SK-N-SH (cell line): ENCODE results near the gene FSIP1. TPM values are rescaled to one million over a fixed set of nuclear protein-coding genes. Genes with fewer than 3 reads are reported as not detected.

ENCODE experiments used
- CTCF ChIA-PET: fragments of 300-600, 350-600 bp; formaldehyde crosslinking; extraction: SDS; loops from one replicate; lab custom pipeline; 2021; lab: Yijun Ruan, JAX
- POLR2A ChIA-PET: fragments of 350-600 bp; sonication (Branson Sonifier 250); formaldehyde crosslinking; extraction: SDS; loops from one replicate; lab custom pipeline; 2020; ENCODE audit warnings: antibody characterized with exemption, inconsistent platforms; lab: Yijun Ruan, JAX
- DNase-seq: peaks from one replicate; pipeline ENCODE4 v3.0.0; 2012
- H2AFZ ChIP-seq: fragments of 200-600 bp; sonication (generic); 2 replicates; pipeline ENCODE4 v1.8.1; 2016; ENCODE audit warnings: antibody characterized with exemption, mild to moderate bottlenecking, low read depth
- H3F3A ChIP-seq: fragments of 200-600 bp; sonication (generic); replicated peaks from 2 replicates; pipeline ENCODE3; 2016; ENCODE audit warnings: antibody characterized with exemption, mild to moderate bottlenecking; ENCODE audit not compliant: insufficient read depth
- H3K27ac ChIP-seq, 2 experiments: fragments of 200-500 bp in 1 of 2; fragments of 200-600 bp in 1 of 2; sonication (Bioruptor generic) in 1 of 2; sonication (generic), shearing (Covaris generic) in 1 of 2; 2 replicates each; pipeline versions ENCODE4 v1.5.1 to v1.6.1; 2014 to 2016; ENCODE audit warnings: low read depth in 2 of 2, inconsistent platforms in 1 of 2, low read length in 1 of 2, mild to moderate bottlenecking in 1 of 2, mixed read lengths in 1 of 2
- H3K27me3 ChIP-seq: fragments of 200-600 bp; sonication (generic), shearing (Covaris generic); 2 replicates; pipeline ENCODE4 v1.6.1; 2016; ENCODE audit warnings: mixed run types; ENCODE audit not compliant: insufficient read depth
- H3K36me3 ChIP-seq, 2 experiments: fragments of 200-500 bp in 1 of 2; fragments of 200-600 bp in 1 of 2; sonication (Bioruptor generic) in 1 of 2; sonication (generic) in 1 of 2; replicated peaks in 1 of 2; 2 replicates each; pipeline versions ENCODE3 to v1.5.1; 2014 to 2016; ENCODE audit warnings: low read length in 1 of 2, mild to moderate bottlenecking in 1 of 2; ENCODE audit not compliant: insufficient read depth in 2 of 2, control insufficient read depth in 1 of 2
- H3K4me1 ChIP-seq, 2 experiments: fragments of 200-500 bp in 1 of 2; fragments of 200-600 bp in 1 of 2; sonication (Bioruptor generic) in 1 of 2; sonication (generic), shearing (Covaris generic) in 1 of 2; 2 replicates each; pipeline versions ENCODE4 v1.5.1 to v1.6.1; 2014 to 2016; ENCODE audit warnings: low read depth in 1 of 2, low read length in 1 of 2, mixed run types in 1 of 2; ENCODE audit not compliant: insufficient read depth in 2 of 2, control insufficient read depth in 1 of 2
- H3K4me2 ChIP-seq: fragments of 200-600 bp; sonication (generic), shearing (Covaris generic); 2 replicates; pipeline ENCODE4 v1.6.1; 2017; ENCODE audit warnings: mixed run types
- H3K4me3 ChIP-seq, 2 experiments: fragments of 200-500 bp in 1 of 2; fragments of 200-600 bp in 1 of 2; sonication (Bioruptor generic) in 1 of 2; sonication (generic), shearing (Covaris generic) in 1 of 2; 2 replicates each; pipeline versions ENCODE4 v1.5.1 to v1.8.1; 2014 to 2016; ENCODE audit warnings: low read depth in 2 of 2, inconsistent platforms in 1 of 2, low read length in 1 of 2, mild to moderate bottlenecking in 1 of 2, mixed read lengths in 1 of 2, moderate library complexity in 1 of 2
- H3K79me2 ChIP-seq: fragments of 200-600 bp; sonication (generic); 2 replicates; pipeline ENCODE4 v1.8.1; 2017; ENCODE audit warnings: mild to moderate bottlenecking; ENCODE audit not compliant: insufficient read depth
- H3K9ac ChIP-seq: fragments of 200-600 bp; sonication (generic); 2 replicates; pipeline ENCODE4 v1.6.1; 2017; ENCODE audit warnings: mixed run types
- H3K9me2 ChIP-seq: fragments of 200-600 bp; sonication (generic); 2 replicates; pipeline ENCODE4 v1.6.1; 2017; ENCODE audit warnings: mixed run types
- H3K9me3 ChIP-seq: fragments of 200-600 bp; sonication (generic); 2 replicates; pipeline ENCODE4 v1.6.1; 2017; ENCODE audit warnings: mixed run types, mild to moderate bottlenecking, moderate library complexity
- H4K20me1 ChIP-seq: fragments of 200-600 bp; sonication (generic); 2 replicates; pipeline ENCODE4 v1.6.1; 2017; ENCODE audit warnings: mild to moderate bottlenecking, mixed run types; ENCODE audit not compliant: insufficient read depth
- ELF1 ChIP-seq: IDR thresholded peaks from 2 replicates; pipeline ENCODE4 v1.4.0; 2012
- EP300 ChIP-seq, 2 experiments: IDR thresholded peaks; 2 replicates each; pipeline versions ENCODE4 v1.4.0 to v1.6.1; 2012; ENCODE audit warnings: borderline replicate concordance in 1 of 2, low read depth in 1 of 2, low read length in 1 of 2
- EZH2phosphoT487 ChIP-seq: fragments of 200-600 bp; sonication (generic); IDR thresholded peaks from 2 replicates; pipeline ENCODE4 v1.6.1; 2017; ENCODE audit warnings: low read depth, mixed run types, mild to moderate bottlenecking, antibody characterized with exemption, moderate library complexity, borderline replicate concordance
- FOSL2 ChIP-seq: IDR thresholded peaks from 2 replicates; pipeline ENCODE4 v1.4.0; 2012; ENCODE audit warnings: low read depth, mild to moderate bottlenecking, moderate library complexity, borderline replicate concordance
- FOXM1 ChIP-seq: IDR thresholded peaks from 2 replicates; pipeline ENCODE4 v1.4.0; 2012; ENCODE audit warnings: low read depth, mild to moderate bottlenecking
- GATA2 ChIP-seq: sonication (generic); formaldehyde crosslinking; IDR thresholded peaks from 2 replicates; pipeline ENCODE4 v1.5.0; 2020; ENCODE audit warnings: mild to moderate bottlenecking, missing genetic modification reagents
- JUND ChIP-seq: IDR thresholded peaks from 2 replicates; pipeline ENCODE4 v1.4.0; 2012
- MEF2A ChIP-seq: IDR thresholded peaks from 2 replicates; pipeline ENCODE4 v1.4.0; 2012; ENCODE audit warnings: low read depth, borderline replicate concordance
- MXI1 ChIP-seq: IDR thresholded peaks from 2 replicates; pipeline ENCODE4 v1.6.1; 2012; ENCODE audit warnings: mild to moderate bottlenecking, low read depth, low read length, improper control_type of control experiment
- NFIC ChIP-seq: IDR thresholded peaks from 2 replicates; pipeline ENCODE4 v1.4.0; 2012; ENCODE audit warnings: borderline replicate concordance
- NRF1 ChIP-seq: IDR thresholded peaks from 2 replicates; pipeline ENCODE4 v1.6.1; 2012; ENCODE audit warnings: low read depth, mild to moderate bottlenecking, low read length
- POLR2AphosphoS5 ChIP-seq: IDR thresholded peaks from 2 replicates; pipeline ENCODE4 v1.6.1; 2012; ENCODE audit warnings: low read depth, low read length
- RAD21 ChIP-seq: IDR thresholded peaks from 2 replicates; pipeline ENCODE4 v1.6.1; 2012; ENCODE audit warnings: mild to moderate bottlenecking, low read length
- RCOR1 ChIP-seq: fragments of 150-350 bp; IDR thresholded peaks from 2 replicates; pipeline ENCODE4 v1.6.1; 2017; ENCODE audit warnings: antibody characterized with exemption, low read length
- REST ChIP-seq: IDR thresholded peaks from 2 replicates; pipeline ENCODE4 v1.6.1; 2012; ENCODE audit warnings: mild to moderate bottlenecking, low read depth, low read length, moderate library complexity
- RFX5 ChIP-seq: IDR thresholded peaks from 2 replicates; pipeline ENCODE4 v1.6.1; 2012; ENCODE audit warnings: mild to moderate bottlenecking, improper control_type of control experiment, low read length
- SMC3 ChIP-seq: IDR thresholded peaks from 2 replicates; pipeline ENCODE4 v1.6.1; 2012; ENCODE audit warnings: low read depth, low read length, improper control_type of control experiment
- TAF1 ChIP-seq: IDR thresholded peaks from 2 replicates; pipeline ENCODE4 v1.6.1; 2012; ENCODE audit warnings: low read depth, mild to moderate bottlenecking, low read length, moderate library complexity, borderline replicate concordance
- USF1 ChIP-seq: IDR thresholded peaks from 2 replicates; pipeline ENCODE4 v1.4.0; 2012; ENCODE audit warnings: low read depth, borderline replicate concordance
- USF2 ChIP-seq: fragments of 150-350 bp; IDR thresholded peaks from 2 replicates; pipeline ENCODE4 v1.6.1; 2017; ENCODE audit warnings: antibody characterized with exemption, low read length, low read depth, borderline replicate concordance
- WGBS: methylation state at CpG from one replicate; pipeline ENCODE4 v1.1.6; 2017; ENCODE audit warnings: low lambda C conversion rate; 5-methylcytosine and 5-hydroxymethylcytosine counted together
- polyA plus RNA-seq, 3 experiments: library from polyadenylated mRNA; depleted of rRNA; stranded (reverse); fragments of >200 nt; gene quantifications; 2 replicates each; pipeline ENCODE4 v1.2.3, GENCODE V29; 2012

FSIP1 gene
- polyA plus RNA-seq, 1 of the 3 experiments (the other 2 are of a cell fraction): 0.43 TPM

- Histone ChIP-seq H3K4me2 (no peak overlapping the region), H3K9ac (no peak overlapping the region), H4K20me1 (no peaks in the 10 kb centered on the region), H3K9me3 (no peaks in the 10 kb centered on the region), H3K36me3 (no peaks in the 10 kb centered on the region), H3K9me2 (no peaks in the 10 kb centered on the region), H2AFZ (no peak overlapping the region), H3K27me3 (no peaks in the 10 kb centered on the region), H3K4me3 (no peak overlapping the region), H3F3A (no peaks in the 10 kb centered on the region), H3K27ac (no peak overlapping the region), H3K4me1 (no peaks in the 10 kb centered on the region), H3K79me2 (no peaks in the 10 kb centered on the region)
- 88% methylated on average over 4 of the region's 4 CpGs for WGBS
- CTCF ChIA-PET: interaction anchor here (4.2 kb wide), 1 partner anchor 47 kb away, joined by 17 read pairs; no protein-coding TSS in a partner anchor
- no peak for DNase-seq
- POLR2A ChIA-PET: no interaction called here
- no peak for TF ChIP-seq JUND
- TF ChIP-seq MXI1: no peak
- TF ChIP-seq RCOR1: no peak
- no peak for TF ChIP-seq USF1
- no peak for TF ChIP-seq REST
- TF ChIP-seq MEF2A: no peak
- TF ChIP-seq EP300 (IDR thresholded peaks at IDR 0.05; ENCODE audit: borderline replicate concordance in 1 of 2, low read depth in 1 of 2, low read length in 1 of 2): no peak
- no peak for TF ChIP-seq NRF1
- no peak for TF ChIP-seq RFX5
- no peak for TF ChIP-seq ELF1
- TF ChIP-seq NFIC: no peak
- TF ChIP-seq TAF1: no peak
Measured at GRCh38 chr15:39709941-39710340, 72.7 kb downstream of the FSIP1 start.

GRCh38 chr15:39706206-39706605 is 76.4 kb downstream of the FSIP1 start:
- DNase-seq: no peak
- Histone ChIP-seq H3K27me3 (no peaks in the 10 kb centered on the region), H3K4me1 (no peaks in the 10 kb centered on the region), H4K20me1 (no peaks in the 10 kb centered on the region), H3K4me2 (no peak overlapping the region), H3K9me3 (no peaks in the 10 kb centered on the region), H3F3A (no peaks in the 10 kb centered on the region), H3K9me2 (no peaks in the 10 kb centered on the region), H3K27ac (no peak overlapping the region), H2AFZ (no peak overlapping the region), H3K9ac (no peak overlapping the region), H3K36me3 (no peaks in the 10 kb centered on the region), H3K79me2 (no peaks in the 10 kb centered on the region), H3K4me3 (no peak overlapping the region)
- ChIA-PET CTCF (interaction anchor here (1.5 to 4.2 kb wide), 2 partner anchors 20 to 51 kb away, joined by 5 to 17 read pairs; no protein-coding TSS in a partner anchor), POLR2A (no interaction called here)
- 84% methylated on average over 2 of the region's 2 CpGs for WGBS
- TF ChIP-seq NFIC (no peak), REST (no peak), EZH2phosphoT487 (no peak), USF2 (no peak), RAD21 (no peak), SMC3 (no peak), EP300 (IDR thresholded peaks at IDR 0.05; ENCODE audit: borderline replicate concordance in 1 of 2, low read depth in 1 of 2, low read length in 1 of 2) (no peak), MEF2A (no peak), GATA2 (CRISPR knock-in tag) (no peak), FOXM1 (no peak), FOSL2 (no peak), POLR2AphosphoS5 (no peak)
